A549 (cell line): ENCODE measurements around the gene CCDC70. TPM values are rescaled to one million over a fixed set of nuclear protein-coding genes. Genes with fewer than 3 reads are reported as not detected.

ENCODE experiments used
- ATAC-seq, 2 experiments: fragments of 200-7000 bp in 1 of 2; fragments of >200 bp in 1 of 2; cut with Nextera tagmentation in 1 of 2; cut with Tn5 transposase in 1 of 2; 3 replicates each; pipeline versions ENCODE4 v1.8.0 to v1.9.1; 2018 to 2020; ENCODE audit warnings: mild to moderate bottlenecking in 1 of 2, moderate library complexity in 1 of 2
- CTCF ChIA-PET: fragments of 300-600 bp; sonication (Branson Sonifier 250); formaldehyde crosslinking; extraction: SDS; loops from one replicate; lab custom pipeline; 2021; ENCODE audit warnings: antibody characterized with exemption, inconsistent platforms; lab: Yijun Ruan, JAX
- POLR2A ChIA-PET: fragments of 350-600 bp; formaldehyde crosslinking; extraction: SDS; loops from one replicate; lab custom pipeline; 2021; ENCODE audit warnings: antibody characterized with exemption, inconsistent platforms; lab: Yijun Ruan, JAX
- DNase-seq, 2 experiments: peaks; one replicate each; pipeline versions ENCODE4 v3.0.0 to v3.0.0-alpha.2; 2011 to 2016; ENCODE audit warnings: low read depth in 1 of 2, low spot score in 1 of 2
- FAIRE-seq: peaks from 2 replicates; lab custom pipeline; 2011; peaks lifted over from hg19 to GRCh38; lab: Jason Lieb, UNC
- H3K27ac ChIP-seq, 2 experiments: fragments of >200 bp; sonication (Bioruptor Twin); formaldehyde crosslinking; 3 replicates each; pipeline ENCODE4 v1.5.1; 2016 to 2017
- H3K4me1 ChIP-seq: fragments of >200 bp; sonication (Bioruptor Twin); formaldehyde crosslinking; 3 replicates; pipeline ENCODE4 v1.6.1; 2016
- H3K4me2 ChIP-seq: fragments of >200 bp; sonication (Bioruptor Twin); formaldehyde crosslinking; 3 replicates; pipeline ENCODE4 v1.6.1; 2016
- H3K4me3 ChIP-seq: fragments of >200 bp; sonication (Bioruptor Twin); formaldehyde crosslinking; 3 replicates; pipeline ENCODE4 v1.5.1; 2016
- H3K9me3 ChIP-seq: fragments of >200 bp; sonication (Bioruptor Twin); formaldehyde crosslinking; 3 replicates; pipeline ENCODE4 v1.6.1; 2016
- BHLHE40 ChIP-seq: IDR thresholded peaks from 2 replicates; pipeline ENCODE4 v1.6.1; 2012; ENCODE audit warnings: low read depth, low read length, inconsistent platforms
- CBX2 ChIP-seq: fragments of 200-600 bp; sonication (generic); IDR thresholded peaks from 2 replicates; pipeline ENCODE4 v1.6.1; 2016; ENCODE audit warnings: low read depth, mild to moderate bottlenecking, borderline replicate concordance
- CBX8 ChIP-seq: fragments of 200-600 bp; sonication (generic); IDR thresholded peaks from 2 replicates; pipeline ENCODE4 v1.6.1; 2016
- CHD4 ChIP-seq: fragments of 200-600 bp; sonication (generic); IDR thresholded peaks from 2 replicates; pipeline ENCODE4 v1.6.1; 2016; ENCODE audit warnings: antibody characterized with exemption, mild to moderate bottlenecking, borderline replicate concordance
- EHF ChIP-seq: fragments of 250-450 bp; sonication (Bioruptor Pico); IDR thresholded peaks from 2 replicates; pipeline ENCODE4 v1.5.0; 2020; ENCODE audit warnings: mild to moderate bottlenecking
- ESRRA ChIP-seq: fragments of 150-350 bp; IDR thresholded peaks from 2 replicates; pipeline ENCODE4 v1.6.1; 2014; ENCODE audit warnings: mild to moderate bottlenecking, low read length, borderline replicate concordance
- FOSL2 ChIP-seq, 2 experiments: fragments of 450-650 bp in 1 of 2; fragments of >200 bp in 1 of 2; sonication (Bioruptor Twin) in 1 of 2; formaldehyde crosslinking; IDR thresholded peaks; 2 replicates each; pipeline versions ENCODE4 v1.5.0 to v1.6.1; 2016 to 2020; ENCODE audit warnings: mild to moderate bottlenecking in 1 of 2, moderate library complexity in 1 of 2
- GATA3 ChIP-seq: IDR thresholded peaks from 2 replicates; pipeline ENCODE4 v1.6.1; 2012; ENCODE audit warnings: borderline replicate concordance
- HDAC2 ChIP-seq: fragments of 200-600 bp; sonication (generic); IDR thresholded peaks from 2 replicates; pipeline ENCODE4 v1.6.1; 2016
- HOXA7 ChIP-seq: fragments of 250-450 bp; sonication (Bioruptor Pico); IDR thresholded peaks from 2 replicates; pipeline ENCODE4 v1.5.0; 2020; ENCODE audit warnings: mild to moderate bottlenecking, moderate library complexity
- HOXB5 ChIP-seq: fragments of 250-450 bp; sonication (Bioruptor Pico); IDR thresholded peaks from 2 replicates; pipeline ENCODE4 v1.5.0; 2020; ENCODE audit warnings: mild to moderate bottlenecking, moderate library complexity
- JUNB ChIP-seq: fragments of >200 bp; sonication (Bioruptor Twin); formaldehyde crosslinking; IDR thresholded peaks from 2 replicates; pipeline ENCODE4 v1.6.1; 2016
- KDM5A ChIP-seq: fragments of 200-600 bp; sonication (generic); IDR thresholded peaks from 2 replicates; pipeline ENCODE4 v1.6.1; 2016; ENCODE audit warnings: antibody characterized with exemption, mild to moderate bottlenecking
- MAFK ChIP-seq: fragments of 450-650 bp; IDR thresholded peaks from 2 replicates; pipeline ENCODE4 v1.6.1; 2014; ENCODE audit not compliant: partially characterized antibody
- NR3C1 ChIP-seq: fragments of >200 bp; sonication (Bioruptor Twin); formaldehyde crosslinking; IDR thresholded peaks from 3 replicates; pipeline ENCODE4 v1.6.1; 2017
- POLR2A ChIP-seq: IDR thresholded peaks from 2 replicates; pipeline ENCODE4 v1.6.1; 2012; ENCODE audit warnings: mild to moderate bottlenecking, low read length
- RCOR1 ChIP-seq: fragments of 150-350 bp; IDR thresholded peaks from 2 replicates; pipeline ENCODE4 v1.6.1; 2014; ENCODE audit warnings: antibody characterized with exemption, low read length, low read depth
- SMC3 ChIP-seq: fragments of >200 bp; sonication (Bioruptor Twin); formaldehyde crosslinking; IDR thresholded peaks from 3 replicates; pipeline ENCODE4 v1.6.1; 2018; ENCODE audit warnings: inconsistent platforms
- WGBS: methylation state at CpG from one replicate; pipeline ENCODE4 v1.1.6; 2017; ENCODE audit errors: missing lambda C conversion rate; 5-methylcytosine and 5-hydroxymethylcytosine counted together
- polyA plus RNA-seq, 4 experiments: library from polyadenylated mRNA; depleted of rRNA in 3 of 4; stranded (reverse); fragments of >200 nt; fragmentation: RNase III in 1 of 4; extraction: RNeasy Plus Mini Kit Qiagen cat#74134 plus additional on column Dnase treatment in 1 of 4; gene quantifications; 2 replicates in 3 of 4; 3 replicates in 1 of 4; pipeline ENCODE4 v1.2.3, GENCODE V29; 2011 to 2017
- TF ChIP-seq, protein P1 (sequence below): fragments of 250-450 bp; sonication (Bioruptor Pico); IDR thresholded peaks from 2 replicates; pipeline ENCODE4 v1.5.0; 2021; ENCODE audit warnings: mild to moderate bottlenecking, moderate library complexity, borderline replicate concordance
- TF ChIP-seq, protein P2 (sequence below): IDR thresholded peaks from 2 replicates; pipeline ENCODE4 v1.6.1; 2012
- TF ChIP-seq, protein P3 (sequence below): fragments of >200 bp; sonication (Bioruptor Twin); formaldehyde crosslinking; IDR thresholded peaks from 3 replicates; pipeline ENCODE4 v1.6.1; 2016
- TF ChIP-seq, protein P4 (sequence below): fragments of 200-600 bp; sonication (generic); IDR thresholded peaks from 2 replicates; pipeline ENCODE4 v1.6.1; 2016; ENCODE audit warnings: antibody characterized with exemption, mild to moderate bottlenecking, moderate library complexity

Gene CCDC70
- polyA plus RNA-seq, 2 of the 4 experiments (the other 2 are of a cell fraction): not detected

DNA sequence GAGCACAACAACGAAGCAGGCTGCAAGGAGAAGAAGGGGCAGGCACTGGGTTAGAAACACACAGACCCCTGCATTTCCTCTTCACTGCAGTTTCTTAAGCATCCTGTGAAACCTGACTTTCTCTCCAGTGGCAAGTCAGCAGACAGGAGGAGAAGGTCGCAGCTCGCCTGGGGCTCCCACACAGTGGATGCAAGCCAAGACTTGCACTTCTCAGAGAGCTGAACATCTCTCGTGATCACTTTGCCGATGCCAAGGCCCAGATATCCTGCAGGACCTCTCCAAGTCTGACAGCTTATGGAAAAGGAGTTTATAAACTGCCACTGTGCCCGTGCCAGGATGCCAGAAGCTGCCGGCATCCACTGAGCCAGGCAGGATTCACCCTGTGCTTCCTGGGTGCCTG, 35.2 kb upstream of the CCDC70 start:
- no peak overlapping the region for H3K4me2 ChIP-seq
- ATAC-seq: no peak
- no peaks in the 10 kb centered on the region for H3K9me3 ChIP-seq
- FAIRE-seq: no peak
- no peak overlapping the region for H3K4me3 ChIP-seq
- H3K4me1 ChIP-seq: no peaks in the 10 kb centered on the region
- no peak overlapping the region for H3K27ac ChIP-seq
- no peak for TF ChIP-seq CBX2
- TF ChIP-seq RCOR1: no peak
- TF ChIP-seq, protein P1, sequence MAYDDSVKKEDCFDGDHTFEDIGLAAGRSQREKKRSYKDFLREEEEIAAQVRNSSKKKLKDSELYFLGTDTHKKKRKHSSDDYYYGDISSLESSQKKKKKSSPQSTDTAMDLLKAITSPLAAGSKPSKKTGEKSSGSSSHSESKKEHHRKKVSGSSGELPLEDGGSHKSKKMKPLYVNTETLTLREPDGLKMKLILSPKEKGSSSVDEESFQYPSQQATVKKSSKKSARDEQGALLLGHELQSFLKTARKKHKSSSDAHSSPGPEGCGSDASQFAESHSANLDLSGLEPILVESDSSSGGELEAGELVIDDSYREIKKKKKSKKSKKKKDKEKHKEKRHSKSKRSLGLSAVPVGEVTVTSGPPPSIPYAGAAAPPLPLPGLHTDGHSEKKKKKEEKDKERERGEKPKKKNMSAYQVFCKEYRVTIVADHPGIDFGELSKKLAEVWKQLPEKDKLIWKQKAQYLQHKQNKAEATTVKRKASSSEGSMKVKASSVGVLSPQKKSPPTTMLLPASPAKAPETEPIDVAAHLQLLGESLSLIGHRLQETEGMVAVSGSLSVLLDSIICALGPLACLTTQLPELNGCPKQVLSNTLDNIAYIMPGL (CRISPR knock-in tag): no peak
- TF ChIP-seq HOXA7: no peak
- no peak for TF ChIP-seq NR3C1
- no peak for TF ChIP-seq HOXB5 (CRISPR knock-in tag)
- no peak for TF ChIP-seq SMC3
- no peak for TF ChIP-seq GATA3
- no peak for TF ChIP-seq HDAC2
- no peak for TF ChIP-seq JUNB
- TF ChIP-seq CHD4: no peak
- TF ChIP-seq FOSL2 (IDR thresholded peaks at IDR 0.05): no peak
- TF ChIP-seq FOSL2 (CRISPR knock-in tag; IDR thresholded peaks at IDR 0.05): no peak
- TF ChIP-seq MAFK: no peak
- no peak for TF ChIP-seq BHLHE40
- no peak for TF ChIP-seq EHF (CRISPR knock-in tag)
- no peak for TF ChIP-seq KDM5A
- TF ChIP-seq, protein P2, sequence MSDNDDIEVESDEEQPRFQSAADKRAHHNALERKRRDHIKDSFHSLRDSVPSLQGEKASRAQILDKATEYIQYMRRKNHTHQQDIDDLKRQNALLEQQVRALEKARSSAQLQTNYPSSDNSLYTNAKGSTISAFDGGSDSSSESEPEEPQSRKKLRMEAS: no peak
- no peak for TF ChIP-seq POLR2A
- 67% methylated on average over 5 of the region's 7 CpGs for WGBS
- no peak for DNase-seq
- CTCF ChIA-PET: interaction anchor here (1.9 to 2.5 kb wide), 3 partner anchors 11 to 302 kb away, joined by 8 to 9 read pairs (median 8); partner anchors contain the start of gene NEK5
- POLR2A ChIA-PET: no interaction called here

DNA sequence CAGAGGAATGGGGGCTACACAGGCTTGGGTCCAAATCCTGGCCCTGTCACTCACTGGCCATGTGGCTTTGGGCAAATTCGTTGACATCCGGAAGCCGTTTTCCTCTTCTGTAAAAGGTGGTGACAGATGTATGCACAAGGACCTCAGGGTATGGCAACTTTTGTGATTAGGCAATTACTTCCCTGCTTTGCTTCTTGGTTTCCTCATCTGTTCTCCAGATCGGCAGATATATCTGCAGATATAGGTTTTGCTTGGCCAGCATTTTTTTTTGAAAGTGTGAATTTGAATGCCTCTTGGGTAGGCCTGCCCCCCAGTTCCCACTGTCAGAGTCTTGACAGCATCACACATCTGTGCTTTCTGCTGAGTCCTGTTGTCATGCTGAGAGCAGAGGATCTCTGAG, 34.5 kb upstream of the CCDC70 start:
- 39% methylated on average over 2 of the region's 4 CpGs for WGBS
- no peaks in the 10 kb centered on the region for H3K4me1 ChIP-seq
- H3K27ac ChIP-seq: no peak overlapping the region
- H3K4me2 ChIP-seq: no peak overlapping the region
- no peak for ATAC-seq
- POLR2A ChIA-PET: no interaction called here
- CTCF ChIA-PET: interaction anchor here (0.8 to 2.5 kb wide), 4 partner anchors 11 to 300 kb away, joined by 3 to 9 read pairs (median 4); no protein-coding TSS in a partner anchor
- DNase-seq: no peak
- H3K9me3 ChIP-seq: no peaks in the 10 kb centered on the region
- H3K4me3 ChIP-seq: no peak overlapping the region
- FAIRE-seq: no peak
- TF ChIP-seq, protein P3, sequence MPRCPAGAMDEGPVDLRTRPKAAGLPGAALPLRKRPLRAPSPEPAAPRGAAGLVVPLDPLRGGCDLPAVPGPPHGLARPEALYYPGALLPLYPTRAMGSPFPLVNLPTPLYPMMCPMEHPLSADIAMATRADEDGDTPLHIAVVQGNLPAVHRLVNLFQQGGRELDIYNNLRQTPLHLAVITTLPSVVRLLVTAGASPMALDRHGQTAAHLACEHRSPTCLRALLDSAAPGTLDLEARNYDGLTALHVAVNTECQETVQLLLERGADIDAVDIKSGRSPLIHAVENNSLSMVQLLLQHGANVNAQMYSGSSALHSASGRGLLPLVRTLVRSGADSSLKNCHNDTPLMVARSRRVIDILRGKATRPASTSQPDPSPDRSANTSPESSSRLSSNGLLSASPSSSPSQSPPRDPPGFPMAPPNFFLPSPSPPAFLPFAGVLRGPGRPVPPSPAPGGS: no peak
- TF ChIP-seq POLR2A (no peak), ESRRA (no peak), HOXB5 (CRISPR knock-in tag) (no peak), FOSL2 (IDR thresholded peaks at IDR 0.05) (no peak), FOSL2 (CRISPR knock-in tag; IDR thresholded peaks at IDR 0.05) (no peak), CBX8 (no peak), HOXA7 (no peak), JUNB (no peak), BHLHE40 (no peak)
- TF ChIP-seq, protein P2: no peak
- TF ChIP-seq, protein P4, sequence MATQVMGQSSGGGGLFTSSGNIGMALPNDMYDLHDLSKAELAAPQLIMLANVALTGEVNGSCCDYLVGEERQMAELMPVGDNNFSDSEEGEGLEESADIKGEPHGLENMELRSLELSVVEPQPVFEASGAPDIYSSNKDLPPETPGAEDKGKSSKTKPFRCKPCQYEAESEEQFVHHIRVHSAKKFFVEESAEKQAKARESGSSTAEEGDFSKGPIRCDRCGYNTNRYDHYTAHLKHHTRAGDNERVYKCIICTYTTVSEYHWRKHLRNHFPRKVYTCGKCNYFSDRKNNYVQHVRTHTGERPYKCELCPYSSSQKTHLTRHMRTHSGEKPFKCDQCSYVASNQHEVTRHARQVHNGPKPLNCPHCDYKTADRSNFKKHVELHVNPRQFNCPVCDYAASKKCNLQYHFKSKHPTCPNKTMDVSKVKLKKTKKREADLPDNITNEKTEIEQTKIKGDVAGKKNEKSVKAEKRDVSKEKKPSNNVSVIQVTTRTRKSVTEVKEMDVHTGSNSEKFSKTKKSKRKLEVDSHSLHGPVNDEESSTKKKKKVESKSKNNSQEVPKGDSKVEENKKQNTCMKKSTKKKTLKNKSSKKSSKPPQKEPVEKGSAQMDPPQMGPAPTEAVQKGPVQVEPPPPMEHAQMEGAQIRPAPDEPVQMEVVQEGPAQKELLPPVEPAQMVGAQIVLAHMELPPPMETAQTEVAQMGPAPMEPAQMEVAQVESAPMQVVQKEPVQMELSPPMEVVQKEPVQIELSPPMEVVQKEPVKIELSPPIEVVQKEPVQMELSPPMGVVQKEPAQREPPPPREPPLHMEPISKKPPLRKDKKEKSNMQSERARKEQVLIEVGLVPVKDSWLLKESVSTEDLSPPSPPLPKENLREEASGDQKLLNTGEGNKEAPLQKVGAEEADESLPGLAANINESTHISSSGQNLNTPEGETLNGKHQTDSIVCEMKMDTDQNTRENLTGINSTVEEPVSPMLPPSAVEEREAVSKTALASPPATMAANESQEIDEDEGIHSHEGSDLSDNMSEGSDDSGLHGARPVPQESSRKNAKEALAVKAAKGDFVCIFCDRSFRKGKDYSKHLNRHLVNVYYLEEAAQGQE: no peak
